Large intestine (tissue), 3 donors: ENCODE results near the gene CEBPG. TPM values are rescaled to one million over a fixed set of nuclear protein-coding genes. Genes with fewer than 3 reads are reported as not detected.

ENCODE experiments used
- DNase-seq, 2 donors: peaks; one replicate each; pipeline versions ENCODE4 v3.0.0 to v3.0.0-alpha.2; 2013
- H3K27ac ChIP-seq: one replicate; pipeline ENCODE4 v1.5.1; 2013; ENCODE audit warnings: low read length
- H3K27me3 ChIP-seq: 2 replicates; pipeline ENCODE4 v1.6.1; 2013; ENCODE audit warnings: low read length; ENCODE audit not compliant: control insufficient read depth, insufficient read depth
- H3K36me3 ChIP-seq: 2 replicates; pipeline ENCODE4 v1.6.1; 2013; ENCODE audit warnings: low read length; ENCODE audit not compliant: control insufficient read depth, insufficient read depth
- H3K4me1 ChIP-seq: one replicate; pipeline ENCODE4 v1.6.1; 2013; ENCODE audit warnings: low read length; ENCODE audit not compliant: control insufficient read depth, insufficient read depth
- H3K4me3 ChIP-seq: one replicate; pipeline ENCODE4 v1.5.1; 2013; ENCODE audit warnings: low read length
- H3K9me3 ChIP-seq: one replicate; pipeline ENCODE4 v1.6.1; 2013; ENCODE audit warnings: mild to moderate bottlenecking, low read depth, low read length, moderate library complexity; ENCODE audit not compliant: control insufficient read depth
- WGBS: methylation state at CpG from one replicate; pipeline ENCODE4 v1.1.5; 2013; ENCODE audit warnings: low lambda C conversion rate; ENCODE audit not compliant: insufficient coverage; 5-methylcytosine and 5-hydroxymethylcytosine counted together
- polyA plus RNA-seq: library from polyadenylated mRNA; unstranded; fragments of 120-200 nt; gene quantifications from one replicate; pipeline ENCODE4 v1.2.1, GENCODE V29; 2013

CEBPG gene
- polyA plus RNA-seq, 1 donor = 62.9 TPM

GRCh38 chr19:33413426-33413725, 39.9 kb downstream of the CEBPG start:
- Histone ChIP-seq H3K9me3 (no peaks in the 10 kb centered on the region), H3K4me1 (peaks cover 3% of the 10 kb centered on the region), H3K4me3 (no peak overlapping the region), H3K27ac (no peak overlapping the region), H3K27me3 (no peaks in the 10 kb centered on the region), H3K36me3 (peaks cover 22% of the 10 kb centered on the region)
- no peak for DNase-seq
- WGBS = no CpG with 5 or more reads among the region's 13 CpGs

GRCh38 chr19:33413868-33414666, 40.6 kb downstream of the CEBPG start:
- DNase-seq = no peak
- WGBS = no CpG with 5 or more reads among the region's 25 CpGs
- peaks cover 22% of the 10 kb centered on the region for H3K36me3 ChIP-seq
- no peaks in the 10 kb centered on the region for H3K27me3 ChIP-seq
- H3K27ac ChIP-seq = no peak overlapping the region
- no peaks in the 10 kb centered on the region for H3K9me3 ChIP-seq
- H3K4me1 ChIP-seq = peaks cover 3% of the 10 kb centered on the region
- H3K4me3 ChIP-seq = no peak overlapping the region

- no CpG with 5 or more reads among the region's 32 CpGs for WGBS
- H3K9me3 ChIP-seq = no peaks in the 10 kb centered on the region
- no peaks in the 10 kb centered on the region for H3K27me3 ChIP-seq
- no peak for DNase-seq
- H3K4me1 ChIP-seq = peaks cover 3% of the 10 kb centered on the region
- H3K36me3 ChIP-seq = peaks cover 19% of the 10 kb centered on the region
- no peak overlapping the region for H3K4me3 ChIP-seq
- H3K27ac ChIP-seq = no peak overlapping the region
Measured at GRCh38 chr19:33414667-33415605, 41.4 kb downstream of the CEBPG start.

GRCh38 chr19:33416307-33417215, 43.1 kb downstream of the CEBPG start:
- Histone ChIP-seq H3K9me3 (no peaks in the 10 kb centered on the region), H3K4me3 (no peak overlapping the region), H3K27ac (no peak overlapping the region), H3K27me3 (no peaks in the 10 kb centered on the region), H3K36me3 (peaks cover 3% of the 10 kb centered on the region), H3K4me1 (peaks cover 3% of the 10 kb centered on the region)
- peak in 1 of 2 donors; percentile 68 for DNase-seq
- WGBS = no CpG with 5 or more reads among the region's 27 CpGs

- Histone ChIP-seq H3K9me3 (no peaks in the 10 kb centered on the region), H3K27me3 (no peaks in the 10 kb centered on the region), H3K27ac (no peak overlapping the region), H3K4me3 (no peak overlapping the region), H3K4me1 (peaks cover 3% of the 10 kb centered on the region), H3K36me3 (no peaks in the 10 kb centered on the region)
- WGBS = no CpG with 5 or more reads among the region's 14 CpGs
- DNase-seq = no peak
Measured at GRCh38 chr19:33417751-33418150, 44.2 kb downstream of the CEBPG start.

GRCh38 chr19:33418461-33418860, 45.0 kb downstream of the CEBPG start:
- Histone ChIP-seq H3K4me3 (no peak overlapping the region), H3K27me3 (no peaks in the 10 kb centered on the region), H3K36me3 (no peaks in the 10 kb centered on the region), H3K9me3 (no peaks in the 10 kb centered on the region), H3K4me1 (peaks cover 3% of the 10 kb centered on the region), H3K27ac (no peak overlapping the region)
- no CpG with 5 or more reads among the region's 12 CpGs for WGBS
- DNase-seq = no peak

- no peaks in the 10 kb centered on the region for H3K9me3 ChIP-seq
- no peaks in the 10 kb centered on the region for H3K27me3 ChIP-seq
- no CpG with 5 or more reads among the region's 20 CpGs for WGBS
- H3K27ac ChIP-seq = no peak overlapping the region
- no peaks in the 10 kb centered on the region for H3K4me1 ChIP-seq
- H3K4me3 ChIP-seq = no peak overlapping the region
- H3K36me3 ChIP-seq = no peaks in the 10 kb centered on the region
- no peak for DNase-seq
Measured at GRCh38 chr19:33418871-33419787, 45.6 kb downstream of the CEBPG start.

GRCh38 chr19:33419788-33420130, 46.2 kb downstream of the CEBPG start:
- H3K27me3 ChIP-seq = no peaks in the 10 kb centered on the region
- no peak overlapping the region for H3K27ac ChIP-seq
- no CpG with 5 or more reads among the region's 6 CpGs for WGBS
- no peak overlapping the region for H3K4me3 ChIP-seq
- no peaks in the 10 kb centered on the region for H3K36me3 ChIP-seq
- DNase-seq = no peak
- H3K4me1 ChIP-seq = no peaks in the 10 kb centered on the region
- no peaks in the 10 kb centered on the region for H3K9me3 ChIP-seq

GRCh38 chr19:33420821-33421220, 47.3 kb downstream of the CEBPG start:
- Histone ChIP-seq H3K4me3 (no peak overlapping the region), H3K4me1 (no peaks in the 10 kb centered on the region), H3K9me3 (no peaks in the 10 kb centered on the region), H3K27ac (no peak overlapping the region), H3K36me3 (no peaks in the 10 kb centered on the region), H3K27me3 (no peaks in the 10 kb centered on the region)
- WGBS = no CpG with 5 or more reads among the region's 9 CpGs
- no peak for DNase-seq
